GM18870 (cell line): ENCODE measurements around the gene AQP2.

ENCODE experiments used
- ATAC-seq: cut with Tn5 transposase; IDR thresholded peaks from one replicate; pipeline ENCODE4 v1.9.1; 2021; ENCODE audit warnings: moderate library complexity; ENCODE audit not compliant: unreplicated experiment

The AQP2 gene

DNA sequence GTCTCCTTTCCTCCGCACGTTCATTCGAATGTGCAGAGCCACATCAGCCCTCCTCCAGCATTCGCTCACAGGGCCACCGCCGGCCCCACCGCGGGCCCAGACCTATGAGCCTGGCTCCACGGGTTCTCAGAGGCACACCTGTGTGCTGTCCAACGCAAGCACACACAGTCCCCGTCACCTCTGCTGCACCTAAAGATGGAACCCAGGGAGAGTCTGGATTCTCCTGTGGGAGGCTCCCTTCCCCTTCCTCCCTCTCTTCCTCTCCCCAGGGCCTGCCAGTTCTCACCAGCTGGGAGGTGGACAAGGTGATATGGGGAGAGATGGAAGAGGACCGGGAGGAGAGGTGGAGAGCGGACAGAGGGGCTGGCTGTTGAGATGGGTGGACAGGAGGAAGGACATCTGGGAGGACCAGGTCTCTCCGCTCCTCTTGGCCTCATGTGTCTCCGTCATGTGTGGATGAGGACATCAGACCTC is 17.3 kb downstream of the AQP2 start:
- ATAC-seq: no peak

DNA sequence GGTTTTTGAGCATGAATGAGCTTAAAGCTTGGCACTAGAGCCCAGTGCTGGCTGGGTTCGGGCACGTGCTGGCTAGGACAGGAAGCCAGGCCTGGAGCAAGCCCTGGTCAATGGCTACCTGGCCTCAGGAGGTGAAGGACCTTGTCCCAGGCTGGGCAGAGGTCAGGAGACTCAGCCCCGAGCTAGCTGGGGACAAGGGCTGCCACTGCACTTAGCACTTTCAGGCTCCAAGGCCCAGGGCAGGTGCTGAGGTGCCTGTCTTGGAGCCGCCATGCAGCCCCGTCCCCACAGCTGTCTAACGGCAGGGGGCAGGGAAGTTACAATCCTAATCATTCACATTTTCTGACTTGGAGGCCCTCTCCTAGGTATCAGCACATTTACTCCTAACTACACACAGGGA is 17.9 kb downstream of the AQP2 start:
- ATAC-seq: no peak

DNA sequence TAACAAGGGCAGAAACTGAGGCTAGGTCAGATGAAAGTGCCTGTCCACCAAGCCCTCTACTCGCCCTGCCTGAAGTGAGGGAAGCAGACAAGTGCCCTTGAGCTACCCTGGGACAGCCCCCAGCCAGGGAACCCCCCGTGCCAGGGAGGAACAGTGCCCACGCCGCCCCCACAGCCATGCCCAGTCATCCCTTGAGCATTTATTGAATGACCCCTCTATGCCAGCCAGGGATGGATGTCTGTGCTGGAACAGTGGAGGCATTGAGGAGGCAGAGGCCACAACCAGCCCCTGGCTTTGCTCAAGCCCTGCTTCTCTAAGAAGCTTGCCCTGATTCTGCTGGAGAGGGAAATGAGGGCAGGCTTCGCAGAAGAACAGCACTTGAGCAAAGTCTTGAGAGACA is 18.5 kb downstream of the AQP2 start:
- ATAC-seq: no peak

DNA sequence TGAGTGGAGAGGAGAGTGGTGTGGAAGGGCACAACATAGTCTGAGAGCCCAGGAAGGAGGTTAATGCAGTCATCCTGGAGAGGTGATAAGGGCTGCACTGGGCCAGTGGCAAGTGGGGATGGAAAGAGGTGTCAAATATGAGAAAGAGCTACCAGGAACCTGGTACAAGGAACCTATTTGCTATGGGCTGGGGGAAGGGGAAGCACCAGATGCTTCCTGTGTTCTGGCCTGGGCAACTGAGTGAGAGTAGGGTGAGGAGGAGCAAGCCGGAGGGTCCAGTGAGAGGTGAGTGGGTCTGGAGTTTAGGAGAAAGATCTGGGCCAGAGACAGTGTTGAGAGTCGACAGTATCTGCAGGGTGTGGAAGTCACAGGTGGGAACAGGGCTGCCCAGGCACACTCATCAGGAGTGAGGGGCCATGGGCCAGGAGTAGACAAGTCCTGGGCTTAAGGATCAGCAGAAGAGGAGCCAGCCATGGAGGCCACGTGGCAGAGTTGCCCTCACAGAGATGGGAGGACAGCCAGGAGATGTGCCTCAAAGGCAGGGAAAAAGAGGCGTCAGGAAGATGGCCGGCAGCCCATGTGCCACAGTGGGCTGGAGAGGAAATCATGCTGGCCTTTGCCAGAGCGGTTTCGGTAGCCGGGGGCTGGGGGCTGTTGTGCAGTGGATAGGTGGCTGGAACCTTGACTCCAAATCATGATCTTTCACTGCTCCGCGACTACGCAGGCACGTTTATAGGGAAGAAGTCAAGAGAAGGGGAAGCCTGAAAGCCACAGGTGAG is 19.3 kb downstream of the AQP2 start:
- ATAC-seq: no peak

DNA sequence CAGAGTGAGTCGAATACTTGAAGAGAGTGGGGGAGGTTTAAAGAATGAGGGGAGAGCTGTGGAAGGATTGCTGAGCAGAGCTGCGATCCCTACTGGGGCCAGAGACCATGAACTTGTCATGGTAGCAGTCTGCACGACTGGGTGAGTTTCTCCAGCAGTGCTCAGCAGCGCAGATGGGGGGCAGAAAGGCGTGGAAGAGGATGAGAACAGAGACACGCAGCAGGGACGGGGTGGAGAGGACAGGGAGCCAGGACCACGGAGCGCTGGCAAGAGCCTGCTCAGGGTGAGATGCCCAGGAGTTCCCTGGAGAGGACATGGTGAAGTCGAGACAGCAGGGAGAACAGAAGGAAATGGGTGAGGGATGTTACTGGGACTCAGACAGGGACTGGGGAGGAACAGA is 20.1 kb downstream of the AQP2 start:
- no peak for ATAC-seq

DNA sequence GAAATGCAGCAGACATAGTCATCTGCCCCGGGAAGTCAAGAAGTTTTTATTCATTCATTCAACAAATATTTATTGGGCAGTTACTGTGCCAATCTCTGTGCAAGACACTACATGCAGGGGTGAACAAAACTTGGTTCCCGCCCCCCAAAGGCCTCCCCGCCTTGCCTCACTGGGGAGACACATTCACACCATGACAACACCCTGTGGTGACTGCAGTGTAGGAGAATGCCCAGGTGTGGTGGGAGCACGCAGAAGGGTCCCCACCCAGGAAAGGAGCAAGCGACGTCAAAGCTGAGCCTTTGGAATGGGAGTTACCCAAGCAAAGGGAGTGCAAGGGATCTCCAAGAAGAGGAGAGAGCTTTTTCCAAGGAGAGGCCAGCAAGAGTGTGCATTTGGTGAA is 20.6 kb downstream of the AQP2 start:
- no peak for ATAC-seq

DNA sequence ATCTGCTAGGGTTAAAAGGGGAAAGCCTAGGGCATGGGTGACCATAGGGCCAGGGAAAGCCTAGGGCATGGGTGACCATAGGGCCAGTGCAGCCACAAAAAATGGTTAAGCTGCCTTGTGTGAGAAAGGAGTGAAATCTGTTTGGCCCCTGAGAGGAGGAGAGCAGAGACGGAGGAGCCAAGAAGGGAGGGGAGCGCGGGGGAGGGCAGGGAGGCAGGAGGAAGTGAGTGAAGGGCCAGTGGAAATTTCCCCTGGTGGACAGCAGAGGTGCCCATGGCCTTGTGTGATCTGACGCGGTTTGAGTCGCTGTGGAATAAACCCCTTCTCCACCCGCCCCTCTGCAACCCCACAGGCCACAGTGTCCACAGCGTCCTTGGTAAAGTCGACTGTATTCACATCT is 21.6 kb downstream of the AQP2 start:
- ATAC-seq: no peak

DNA sequence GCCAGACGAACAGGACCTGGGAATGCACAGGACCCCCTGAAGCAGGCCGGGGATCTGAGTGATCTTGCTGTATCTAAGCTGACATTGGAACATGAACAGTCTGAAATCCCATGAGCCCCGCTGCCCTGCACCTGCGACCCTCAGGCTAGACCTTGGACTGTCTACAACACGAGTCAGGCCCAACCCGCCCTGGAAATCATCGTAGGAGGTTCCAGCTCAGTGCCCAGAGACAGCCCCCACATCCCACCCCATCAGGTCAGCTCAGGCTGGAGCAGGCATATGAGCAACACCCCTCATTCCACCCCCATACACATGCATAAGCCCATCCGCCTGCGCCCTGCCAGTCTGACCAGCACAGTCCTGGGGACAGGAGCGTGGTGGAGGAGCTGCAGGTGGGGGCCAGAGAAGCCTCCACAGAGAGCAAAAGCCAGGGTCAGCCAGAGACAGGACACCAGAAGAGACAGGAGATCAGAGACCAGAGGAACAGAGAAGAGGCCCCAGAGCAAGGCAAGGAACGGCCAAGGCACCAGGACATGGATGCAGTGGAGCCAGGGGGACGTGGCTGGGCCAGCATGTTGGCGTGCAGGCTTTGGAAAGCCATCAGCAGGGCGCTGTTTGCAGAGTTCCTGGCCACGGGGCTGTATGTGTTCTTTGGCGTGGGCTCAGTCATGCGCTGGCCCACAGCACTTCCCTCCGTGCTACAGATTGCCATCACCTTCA is 22.3 kb downstream of the AQP2 start, which contains the start of gene AQP6:
Gene AQP6 (plus strand): TSS at position 307 of the 720 bp plus-strand sequence. CDS start 227 bp downstream, at position 534.
- ATAC-seq: no peak

DNA sequence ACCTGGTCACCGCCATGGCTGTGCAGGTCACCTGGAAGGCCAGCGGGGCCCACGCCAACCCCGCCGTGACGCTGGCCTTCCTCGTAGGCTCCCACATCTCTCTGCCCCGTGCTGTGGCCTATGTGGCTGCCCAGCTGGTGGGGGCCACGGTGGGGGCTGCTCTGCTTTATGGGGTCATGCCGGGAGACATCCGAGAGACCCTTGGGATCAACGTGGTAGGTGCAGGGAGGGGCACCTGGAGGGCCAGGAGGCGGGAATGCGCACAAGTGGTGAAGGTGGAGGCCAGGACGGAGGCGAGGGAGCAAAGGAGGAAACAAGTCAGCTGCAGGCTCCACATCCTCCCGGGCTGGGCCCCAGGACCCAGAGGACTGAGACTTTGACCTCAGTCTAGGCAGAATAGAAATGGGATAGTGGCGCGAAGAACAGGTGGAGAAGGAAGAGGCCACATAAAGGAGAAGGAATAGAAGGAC is 22.9 kb downstream of the AQP2 start:
- ATAC-seq: no peak

DNA sequence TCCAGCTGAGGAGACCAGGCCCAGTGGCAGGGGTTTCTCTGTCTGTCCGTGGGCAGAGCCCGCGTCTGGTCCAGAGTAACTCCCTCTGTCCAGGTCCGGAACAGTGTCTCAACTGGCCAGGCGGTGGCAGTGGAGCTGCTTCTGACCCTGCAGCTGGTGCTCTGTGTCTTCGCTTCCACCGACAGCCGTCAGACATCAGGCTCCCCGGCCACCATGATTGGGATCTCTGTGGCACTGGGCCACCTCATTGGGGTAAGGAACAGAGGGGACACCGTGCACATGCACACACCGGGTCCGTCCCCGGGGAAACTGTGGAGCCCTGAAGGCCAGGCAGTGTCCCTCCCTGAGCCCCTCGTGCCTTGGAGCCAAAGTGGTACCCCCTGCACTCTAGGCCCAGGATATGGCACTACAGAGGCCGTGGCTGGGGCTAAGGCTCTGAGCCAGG is 23.7 kb downstream of the AQP2 start:
- no peak for ATAC-seq

DNA sequence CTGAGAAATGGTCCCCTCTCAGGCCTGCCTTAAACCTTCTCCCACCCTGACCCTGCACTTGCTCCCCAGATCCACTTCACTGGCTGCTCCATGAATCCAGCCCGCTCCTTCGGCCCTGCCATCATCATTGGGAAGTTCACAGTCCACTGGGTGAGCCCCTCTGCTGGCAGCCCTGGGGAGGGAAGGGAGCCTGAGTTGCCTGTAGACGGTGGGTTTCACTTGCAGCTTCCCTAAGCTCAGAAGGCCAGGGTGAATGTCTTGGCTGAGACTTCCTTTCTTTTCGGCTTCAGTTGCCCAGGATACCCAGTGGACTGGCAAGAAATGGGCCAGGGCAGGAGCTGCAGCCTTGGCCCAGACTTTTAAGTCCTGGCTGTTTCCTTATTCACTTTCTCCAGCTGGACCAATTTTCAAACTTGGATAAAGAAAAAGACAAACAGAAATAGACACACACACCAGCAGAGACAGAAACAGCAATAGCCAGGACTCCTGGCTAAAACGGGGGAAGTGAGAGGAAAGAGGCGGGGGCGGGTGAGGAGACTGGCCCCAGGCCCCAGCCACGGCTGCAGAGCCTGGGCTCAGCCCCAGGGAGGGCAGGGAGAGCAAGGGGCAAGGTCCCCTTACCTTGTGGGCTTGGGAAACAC is 24.3 kb downstream of the AQP2 start:
- ATAC-seq: no peak

DNA sequence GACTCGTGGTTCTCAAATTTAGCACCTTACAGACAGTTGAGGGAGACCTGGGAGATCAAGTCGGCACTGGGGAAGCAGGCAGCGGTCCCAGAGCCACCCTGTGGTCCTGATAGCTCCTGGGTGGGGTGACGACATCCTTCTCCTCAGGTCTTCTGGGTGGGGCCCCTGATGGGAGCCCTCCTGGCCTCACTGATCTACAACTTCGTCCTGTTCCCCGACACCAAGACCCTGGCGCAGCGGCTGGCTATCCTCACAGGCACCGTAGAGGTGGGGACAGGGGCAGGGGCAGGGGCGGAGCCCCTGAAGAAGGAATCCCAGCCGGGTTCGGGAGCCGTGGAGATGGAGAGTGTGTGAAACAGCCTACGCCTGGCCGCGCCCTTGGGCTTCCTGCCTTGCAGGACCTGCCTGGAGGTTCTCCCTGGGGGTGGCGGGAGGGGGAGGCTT is 24.8 kb downstream of the AQP2 start:
- no peak for ATAC-seq

DNA sequence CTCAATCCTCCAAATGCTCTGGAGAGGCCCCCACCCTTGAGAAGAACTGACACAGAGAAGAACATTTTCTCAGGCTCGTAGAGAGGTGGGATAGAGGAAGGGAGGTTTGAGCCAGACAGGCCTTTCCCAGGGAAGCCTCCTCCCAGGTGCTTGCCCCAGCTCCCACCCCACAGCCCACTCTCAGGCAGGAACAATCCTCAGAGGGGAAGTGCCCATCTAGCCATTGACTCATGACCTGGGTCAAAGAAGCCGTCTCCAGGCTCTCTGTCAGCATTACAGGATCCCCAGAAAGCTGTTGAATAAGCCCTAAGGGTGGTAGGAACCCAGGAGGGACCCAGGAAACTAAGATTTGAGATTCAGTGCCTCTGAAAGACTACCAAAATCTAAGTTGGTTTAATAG is 26.0 kb downstream of the AQP2 start:
- ATAC-seq: no peak

DNA sequence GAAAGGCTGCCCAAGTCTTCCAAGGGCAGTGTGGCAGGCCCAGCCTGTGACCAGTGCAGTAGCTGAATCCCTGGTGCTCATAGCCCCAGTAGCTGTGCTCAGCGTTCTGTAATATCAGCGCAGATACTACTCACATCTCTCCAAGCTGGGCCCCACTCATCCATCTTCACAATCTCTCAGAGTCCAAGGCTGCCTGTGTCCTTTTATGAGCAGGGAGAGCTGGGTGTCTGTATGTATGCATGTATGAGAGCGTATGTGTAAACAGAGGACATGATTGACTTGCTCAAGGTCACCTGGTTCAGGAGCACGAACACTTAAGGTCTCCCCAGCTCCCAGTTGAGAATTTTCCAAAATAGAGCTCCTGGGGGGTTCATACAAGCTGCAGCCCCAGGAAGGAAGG is 27.6 kb downstream of the AQP2 start:
- ATAC-seq: no peak

DNA sequence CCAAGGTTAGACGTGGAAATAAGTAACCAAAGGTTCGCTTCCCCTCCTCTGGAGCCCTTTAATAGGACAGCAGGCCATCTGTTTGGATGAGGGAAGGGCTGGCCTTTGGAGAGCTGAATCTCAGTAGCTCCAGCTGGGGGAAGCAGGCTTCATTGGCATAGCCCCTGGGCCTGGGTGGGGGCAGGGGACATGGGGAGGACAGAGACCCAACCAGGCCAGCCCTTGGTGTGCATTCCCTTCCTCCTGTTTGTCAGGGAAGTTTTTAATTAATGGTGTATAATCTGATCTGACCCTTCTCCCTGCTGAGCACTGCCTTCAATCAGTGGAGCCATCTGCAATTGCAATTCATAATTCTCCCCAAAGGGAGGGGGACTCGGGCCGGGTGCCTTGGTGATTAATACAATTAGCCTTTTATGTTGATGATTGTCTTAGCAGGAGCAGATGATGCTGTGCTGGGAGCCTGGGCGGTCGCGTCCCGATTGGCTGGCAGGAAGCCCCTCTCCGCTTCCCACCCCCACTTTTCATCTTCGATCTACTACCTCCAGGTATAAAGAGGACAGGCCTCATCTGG is 28.6 kb downstream of the AQP2 start:
- ATAC-seq: no peak

DNA sequence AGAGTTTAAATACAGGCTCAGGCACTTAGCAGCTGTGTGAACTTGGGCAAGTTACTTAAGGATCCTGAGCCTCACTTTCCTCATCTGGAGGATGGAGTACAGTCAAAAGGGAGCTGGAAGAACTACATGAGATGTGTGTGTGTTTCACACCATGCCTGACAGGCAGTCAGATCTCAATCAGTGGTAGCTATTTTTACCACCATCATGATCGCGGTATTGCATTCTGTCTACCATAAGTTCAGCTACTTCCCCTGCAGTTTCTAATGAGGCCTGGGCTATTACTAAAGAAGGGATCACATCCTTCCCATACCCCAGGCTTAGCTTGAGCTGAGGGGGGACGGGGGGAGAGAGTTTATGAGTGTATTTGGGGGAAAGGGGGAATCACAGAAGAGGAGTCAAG is 29.3 kb downstream of the AQP2 start:
- no peak for ATAC-seq

DNA sequence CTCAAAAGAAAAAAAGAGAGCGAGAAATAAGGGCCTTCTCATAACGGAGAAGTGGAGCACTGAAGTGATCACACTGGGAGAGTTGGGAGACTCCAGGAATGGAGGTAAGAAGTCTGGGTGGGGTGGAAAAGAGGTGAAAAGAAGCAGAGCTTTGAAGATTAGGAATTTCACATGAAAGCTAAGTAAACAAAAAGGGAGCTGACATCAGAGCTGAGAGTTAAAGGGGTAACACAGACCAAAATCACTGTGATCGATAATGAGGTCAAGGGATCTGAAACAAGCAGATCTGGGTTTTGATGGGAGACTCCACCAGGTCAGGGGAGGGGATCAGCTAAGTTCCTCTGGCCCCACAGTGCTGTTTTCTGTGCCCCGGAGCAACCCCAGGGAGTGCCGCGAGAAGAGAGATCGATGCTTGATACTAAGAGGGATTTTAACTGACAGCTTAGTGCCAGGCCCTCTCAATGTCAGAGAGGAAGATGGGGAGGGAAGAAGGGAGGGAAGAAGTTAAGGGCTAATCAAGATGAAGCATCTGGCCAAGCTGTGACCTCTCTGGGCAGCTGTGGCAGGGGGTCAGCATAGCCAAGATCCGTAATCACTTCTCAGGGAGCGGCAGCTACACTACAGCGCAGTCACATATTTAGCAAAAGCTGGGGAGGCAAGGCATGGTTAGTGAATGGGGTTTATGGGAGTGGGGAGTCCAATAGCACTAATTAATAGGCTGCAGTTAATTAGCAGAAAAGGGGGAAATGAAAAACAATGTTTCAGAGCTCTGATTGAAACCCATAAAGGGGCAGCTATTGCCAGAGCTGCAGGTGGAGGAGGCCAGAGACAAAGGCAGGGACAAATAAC is 30.2 kb downstream of the AQP2 start:
- ATAC-seq: no peak

DNA sequence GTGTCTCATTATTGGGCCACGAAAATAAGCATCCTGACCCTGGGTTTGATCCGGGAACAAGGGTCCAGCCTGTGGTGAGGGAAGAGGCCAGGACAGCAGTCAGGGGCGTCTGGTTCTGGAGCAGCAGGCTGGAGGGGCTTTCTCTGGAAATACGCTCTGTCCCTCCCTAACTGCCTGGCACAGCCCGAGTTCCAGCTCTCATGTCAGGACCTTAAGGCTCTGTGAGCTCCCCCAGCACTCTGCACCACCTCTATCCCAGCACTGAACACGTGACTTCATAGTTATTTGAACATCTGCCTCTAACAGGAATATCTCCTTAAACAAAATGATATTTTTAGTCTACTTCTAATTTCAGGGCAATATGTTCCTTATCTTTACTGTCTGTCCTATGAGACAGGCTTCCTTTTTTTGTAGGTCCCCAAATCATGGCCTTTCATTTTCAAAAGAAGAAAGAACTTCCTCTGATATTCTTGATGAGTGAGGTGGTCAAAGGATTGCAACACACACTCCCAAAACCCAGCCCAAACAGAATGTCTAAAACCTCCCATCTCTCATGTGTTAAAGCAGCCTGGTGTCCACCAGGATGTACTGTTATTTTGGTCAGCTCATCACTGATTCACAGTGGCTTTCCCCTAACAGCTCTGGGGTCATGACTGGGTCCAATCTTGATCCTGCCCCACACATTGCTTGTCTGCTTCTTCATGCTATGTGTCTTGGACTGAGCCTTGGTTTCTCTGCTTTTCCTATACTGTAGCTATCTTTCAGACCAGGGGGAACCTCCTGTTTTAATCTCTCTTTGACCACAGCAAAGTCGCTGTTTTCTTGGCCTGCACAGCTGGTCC is 31.9 kb downstream of the AQP2 start:
- ATAC-seq: no peak

DNA sequence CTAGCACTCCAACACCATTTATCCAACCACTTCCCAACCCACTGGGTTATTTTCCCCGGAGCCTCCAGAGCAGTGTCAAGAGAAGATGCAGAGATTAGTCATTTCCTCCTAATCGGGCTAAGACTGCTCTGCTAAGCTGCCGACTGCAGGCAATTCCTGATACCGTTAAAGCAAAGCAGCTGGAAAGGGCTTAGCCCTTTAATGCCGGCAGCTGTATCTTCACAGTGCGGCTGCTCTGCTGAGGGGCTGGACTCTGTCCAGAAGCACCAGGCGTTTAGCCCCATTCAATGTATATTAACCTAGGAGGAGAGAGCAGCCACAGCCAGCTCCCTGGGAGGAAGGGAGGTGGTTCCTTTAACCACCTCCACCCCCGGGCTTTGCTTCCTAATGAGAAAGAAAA is 33.4 kb downstream of the AQP2 start:
- no peak for ATAC-seq
